PFSK-1 (cell line): ENCODE results near the gene ACTC1.

Source experiments
- POLR2AphosphoS5 ChIP-seq: IDR thresholded peaks from 2 replicates; pipeline ENCODE4 v1.6.1; 2012; ENCODE audit warnings: low read depth, mild to moderate bottlenecking, control low read depth, low read length, moderate library complexity
- REST ChIP-seq, 2 experiments: IDR thresholded peaks; 2 replicates each; pipeline versions ENCODE4 v1.6.1 to v1.8.0; 2011 to 2012; ENCODE audit warnings: low read depth in 2 of 2, low read length in 2 of 2, control low read depth in 1 of 2, inconsistent platforms in 1 of 2, mild to moderate bottlenecking in 1 of 2, moderate library complexity in 1 of 2; ENCODE audit not compliant: insufficient read depth in 1 of 2
- SIN3A ChIP-seq: IDR thresholded peaks from 2 replicates; pipeline ENCODE4 v1.6.1; 2012; ENCODE audit warnings: mild to moderate bottlenecking, low read length, moderate library complexity, borderline replicate concordance; ENCODE audit not compliant: insufficient read depth
- TAF1 ChIP-seq: IDR thresholded peaks from 2 replicates; pipeline ENCODE4 v1.6.1; 2012; ENCODE audit warnings: low read length, control low read depth, borderline replicate concordance; ENCODE audit not compliant: insufficient read depth

GRCh38 chr15:34791701-34792100 lies 3.6 kb downstream of the ACTC1 start:
- no peak for TF ChIP-seq POLR2AphosphoS5
- no peak for TF ChIP-seq TAF1
- no peak for TF ChIP-seq REST (IDR thresholded peaks at IDR 0.05; ENCODE audit: insufficient read depth in 1 of 2, low read depth in 2 of 2, low read length in 2 of 2)
- TF ChIP-seq SIN3A: no peak
